SIG-M5 (cell line): Measurements from ENCODE around the gene TRIM22.

Source experiments
- DNase-seq: peaks from one replicate; lab custom pipeline; 2025; lab: John Stamatoyannopoulos, UW

Gene TRIM22

DNA sequence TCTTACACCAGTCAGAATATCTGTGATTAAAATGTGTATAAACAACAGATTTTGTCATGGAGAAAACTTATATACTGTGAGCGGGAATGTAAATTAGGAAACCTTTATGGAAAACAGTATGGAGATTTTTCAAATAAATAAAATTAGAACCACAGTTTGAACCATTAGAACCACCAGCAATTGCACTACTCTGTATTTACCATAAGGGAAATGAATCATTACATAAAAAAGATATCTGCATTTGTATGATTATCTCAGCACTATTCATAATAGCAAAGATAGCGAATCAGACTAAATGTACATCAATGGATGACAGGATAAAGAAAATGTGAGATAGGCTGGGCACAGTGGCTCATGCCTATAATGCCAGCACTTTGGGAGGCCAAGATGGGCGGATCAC, 57.0 kb downstream of the TRIM22 start:
- no peak for DNase-seq

DNA sequence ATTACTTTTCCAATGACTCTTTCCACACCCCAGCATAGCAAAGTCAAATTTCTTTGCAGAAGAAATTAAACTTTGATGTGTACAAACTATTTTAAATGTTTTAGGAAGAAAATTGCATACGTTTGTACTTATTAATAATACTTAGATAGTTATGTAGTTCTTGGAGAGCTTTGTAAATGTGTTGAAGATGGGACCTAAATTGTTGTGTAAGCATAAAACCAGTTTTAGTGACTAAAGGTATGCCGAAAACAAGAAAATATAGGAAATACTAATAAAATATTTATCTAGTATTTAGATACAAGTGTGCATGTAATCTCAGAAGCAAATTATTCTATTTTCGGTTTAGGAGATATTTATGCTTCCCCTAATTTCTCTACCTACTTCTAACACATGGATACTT, 60.2 kb downstream of the TRIM22 start:
- DNase-seq = no peak

DNA sequence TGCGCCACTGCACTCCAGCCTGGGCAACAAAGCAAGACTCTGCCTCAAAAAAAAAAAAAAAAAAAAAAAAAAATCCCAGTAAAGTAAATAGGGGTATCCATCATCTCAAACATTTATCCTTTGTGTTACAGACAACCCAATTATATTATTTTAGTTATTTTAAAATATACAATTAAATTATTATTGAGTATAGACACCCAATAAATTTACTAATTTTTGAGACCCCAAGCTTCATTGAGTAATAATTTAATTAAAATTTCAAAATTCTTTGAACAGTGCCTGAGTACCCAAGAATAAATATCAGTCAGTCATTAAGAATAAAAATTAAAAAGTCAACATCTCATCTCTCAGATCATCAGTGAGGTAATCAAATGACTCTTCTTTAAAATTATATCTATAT, 64.4 kb downstream of the TRIM22 start, which contains the start of gene OR52N4:
OR52N4 (plus strand) TSS at position 301 of the 400 bp plus-strand sequence. CDS start 498 bp downstream, outside the sequence.
- no peak for DNase-seq
